Upper lobe of right lung (tissue), 1 donor: ENCODE results near the gene KAT7. TPM values are rescaled to one million over a fixed set of nuclear protein-coding genes. Genes with fewer than 3 reads are reported as not detected.

Experiments
- ATAC-seq: fragments of 200-7000 bp; cut with Tn5 transposase; one replicate; pipeline ENCODE4 v1.9.1; 2020; ENCODE audit warnings: mild to moderate bottlenecking, moderate library complexity
- DNase-seq: peaks from one replicate; pipeline ENCODE4 v3.0.0-alpha.2; 2020
- H3K27ac ChIP-seq: fragments of 200-600 bp; one replicate; pipeline ENCODE4 v1.8.0; 2022
- H3K27me3 ChIP-seq: fragments of 200-600 bp; one replicate; pipeline ENCODE4 v1.8.0; 2022; ENCODE audit warnings: mild to moderate bottlenecking
- H3K36me3 ChIP-seq: fragments of 200-600 bp; one replicate; pipeline ENCODE4 v1.8.0; 2022
- H3K4me1 ChIP-seq: fragments of 200-600 bp; one replicate; pipeline ENCODE4 v1.8.0; 2022
- H3K4me3 ChIP-seq: fragments of 200-600 bp; one replicate; pipeline ENCODE4 v1.8.0; 2022; ENCODE audit warnings: mild to moderate bottlenecking
- H3K9me3 ChIP-seq: fragments of 200-600 bp; one replicate; pipeline ENCODE4 v1.8.0; 2022
- CTCF ChIP-seq: fragments of 200-600 bp; IDR thresholded peaks from one replicate; pipeline ENCODE4 v1.8.0; 2022; ENCODE audit warnings: antibody characterized with exemption
- intact Hi-C: fragments of 100-400 bp; cut with DNase I; formaldehyde crosslinking; loops from one replicate; pipeline ENCODE4 v1.11.0; 2022
- total RNA-seq: library from RNA; stranded (reverse); fragmentation: NEBNext Ultra II Directional; extraction: Animal tissue kit (Norgen Biotek cat#: 25700); gene quantifications from one replicate; pipeline ENCODE4 v1.2.1, GENCODE V29; 2021
- donor health status: DM: no; HTN: yes; CAD: no; lungs with severe emphysema.

Gene KAT7
- total RNA-seq, 1 donor from 2014 or later, result 61.4 TPM

DNA sequence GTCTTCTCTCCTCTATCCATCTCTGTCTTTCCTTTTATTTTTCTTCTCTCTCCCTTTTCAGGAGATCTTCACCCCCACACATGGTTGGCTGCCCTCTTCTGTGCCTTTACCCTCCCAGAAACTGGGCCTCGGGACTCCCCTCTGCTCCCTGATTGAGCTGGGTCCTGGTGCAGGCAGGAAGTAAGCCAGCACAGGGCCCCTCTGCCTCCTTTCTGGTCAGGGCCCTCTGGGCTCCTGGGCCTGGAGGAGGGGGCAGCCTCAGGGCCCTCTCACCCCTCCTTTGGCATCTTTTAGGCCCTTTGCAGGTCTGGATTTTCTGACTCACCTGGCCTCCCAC, 80.5 kb downstream of the KAT7 start:
- intact Hi-C loops, result no loop called here
- Histone ChIP-seq H3K36me3 (no peaks in the 10 kb centered on the region), H3K27ac (no peak overlapping the region), H3K9me3 (no peaks in the 10 kb centered on the region), H3K27me3 (peaks cover under 1% of the 10 kb centered on the region), H3K4me3 (no peak overlapping the region), H3K4me1 (peaks cover 4% of the 10 kb centered on the region)
- DNase-seq (no peak), ATAC-seq (no peak)
- no peak for TF ChIP-seq CTCF

GRCh38 chr17:49870298-49870697, 81.8 kb downstream of the KAT7 start:
- DNase-seq, result no peak

DNA sequence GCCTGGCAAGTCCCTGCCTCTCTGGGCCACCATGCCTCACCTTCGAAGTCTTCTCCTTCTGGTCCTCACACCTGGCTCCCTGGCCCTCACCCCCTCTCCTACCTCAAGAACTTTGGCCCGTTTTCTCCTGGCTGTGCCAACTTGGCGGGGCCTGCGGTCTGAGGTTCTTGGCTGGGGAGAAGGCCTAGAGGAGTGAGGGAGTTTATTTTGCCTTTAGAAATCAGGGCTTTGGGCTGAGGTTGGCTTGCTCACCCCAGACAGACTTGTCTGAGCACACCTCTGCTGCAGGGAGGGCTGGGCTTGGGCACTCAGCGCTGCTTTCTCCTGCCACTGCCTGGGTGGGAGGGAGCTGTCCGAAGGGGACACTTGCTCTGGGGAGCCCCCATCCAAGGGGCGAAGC, 82.7 kb downstream of the KAT7 start:
- no peak for ATAC-seq

More at GRCh38 chr17:49870298-49870697, 81.8 kb downstream of the KAT7 start:
- H3K4me3 ChIP-seq, result no peak overlapping the region
- intact Hi-C loops, result no loop called here
- H3K4me1 ChIP-seq, result peaks cover 6% of the 10 kb centered on the region
- H3K27me3 ChIP-seq, result peaks cover 8% of the 10 kb centered on the region
- no peak overlapping the region for H3K27ac ChIP-seq
- no peak for ATAC-seq
- no peaks in the 10 kb centered on the region for H3K36me3 ChIP-seq
- no peaks in the 10 kb centered on the region for H3K9me3 ChIP-seq
- no peak for TF ChIP-seq CTCF

DNA sequence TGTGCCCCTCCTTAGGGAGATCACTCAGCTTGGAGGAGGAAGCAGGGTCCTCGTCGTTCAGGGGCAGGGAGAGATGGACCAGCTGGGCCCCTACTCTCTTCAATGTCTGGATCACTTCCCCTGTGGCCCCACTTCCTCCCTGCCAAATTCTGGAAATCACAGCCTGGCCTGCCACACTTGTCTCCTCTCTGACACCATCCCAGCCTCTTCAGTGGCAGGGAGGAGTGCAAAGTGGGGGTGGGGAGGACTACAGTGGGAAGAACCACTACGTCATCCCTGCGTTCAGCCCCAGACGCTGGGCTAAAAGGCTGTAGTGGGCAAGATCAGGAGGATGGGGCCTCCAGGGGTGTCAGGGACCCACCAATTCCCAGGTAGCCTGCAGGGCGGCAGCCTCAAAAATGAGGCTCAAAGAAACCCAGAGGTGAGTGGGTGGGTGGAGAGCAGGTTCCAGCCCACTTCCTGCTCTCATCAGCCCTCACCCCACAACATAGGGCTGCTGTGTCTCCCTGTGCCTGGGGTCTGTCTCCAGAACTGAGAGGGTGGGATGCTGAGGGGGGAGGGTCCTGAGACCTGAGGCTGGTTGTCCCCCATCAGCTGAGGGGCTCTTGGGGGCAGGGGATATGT, 84.4 kb downstream of the KAT7 start:
- no peak for TF ChIP-seq CTCF
- Histone ChIP-seq H3K27me3 (peaks cover 8% of the 10 kb centered on the region), H3K27ac (no peak overlapping the region), H3K36me3 (no peaks in the 10 kb centered on the region), H3K9me3 (no peaks in the 10 kb centered on the region), H3K4me3 (no peak overlapping the region), H3K4me1 (peaks cover 6% of the 10 kb centered on the region)
- peak; percentile 2 for ATAC-seq
- no peak for DNase-seq
- intact Hi-C loops, result no loop called here

More for the DNA sequence above, 82.7 kb downstream of the KAT7 start:
- Histone ChIP-seq H3K4me3 (no peak overlapping the region), H3K4me1 (peaks cover 6% of the 10 kb centered on the region), H3K27ac (no peak overlapping the region), H3K36me3 (no peaks in the 10 kb centered on the region), H3K27me3 (peaks cover 8% of the 10 kb centered on the region), H3K9me3 (no peaks in the 10 kb centered on the region)
- intact Hi-C loops, result no loop called here
- DNase-seq, result no peak
- TF ChIP-seq CTCF, result no peak

- Histone ChIP-seq H3K27me3 (peaks cover 8% of the 10 kb centered on the region), H3K27ac (no peak overlapping the region), H3K4me1 (peaks cover 6% of the 10 kb centered on the region), H3K9me3 (no peaks in the 10 kb centered on the region), H3K4me3 (no peak overlapping the region), H3K36me3 (no peaks in the 10 kb centered on the region)
- intact Hi-C loops, result no loop called here
- peak; percentile 86 for ATAC-seq
- peak; percentile 71 for DNase-seq
- no peak for TF ChIP-seq CTCF
These were observed 85.0 kb downstream of the KAT7 start for GRCh38 chr17:49873466-49873865.

- Histone ChIP-seq H3K9me3 (no peaks in the 10 kb centered on the region), H3K36me3 (no peaks in the 10 kb centered on the region), H3K27ac (no peak overlapping the region), H3K4me3 (no peak overlapping the region), H3K4me1 (peaks cover 6% of the 10 kb centered on the region), H3K27me3 (peaks cover 8% of the 10 kb centered on the region)
- ATAC-seq, result no peak
- no peak for DNase-seq
- TF ChIP-seq CTCF, result no peak
- intact Hi-C loops, result no loop called here
These were observed 85.4 kb downstream of the KAT7 start for GRCh38 chr17:49873926-49874325.
